Stimulated activated CD4-positive, alpha-beta T cell treated with anti-CD3 and anti-CD28 coated beads, TNF-alpha, amount 100 ng/mL, for 24 hours (primary cell): ENCODE measurements around the gene FAM217B.

Experiments
- DNase-seq, 3 experiments: peaks; one replicate each; pipeline ENCODE4 v3.0.0-alpha.2; 2020; ENCODE audit warnings: low read depth in 3 of 3

FAM217B gene, protein sequence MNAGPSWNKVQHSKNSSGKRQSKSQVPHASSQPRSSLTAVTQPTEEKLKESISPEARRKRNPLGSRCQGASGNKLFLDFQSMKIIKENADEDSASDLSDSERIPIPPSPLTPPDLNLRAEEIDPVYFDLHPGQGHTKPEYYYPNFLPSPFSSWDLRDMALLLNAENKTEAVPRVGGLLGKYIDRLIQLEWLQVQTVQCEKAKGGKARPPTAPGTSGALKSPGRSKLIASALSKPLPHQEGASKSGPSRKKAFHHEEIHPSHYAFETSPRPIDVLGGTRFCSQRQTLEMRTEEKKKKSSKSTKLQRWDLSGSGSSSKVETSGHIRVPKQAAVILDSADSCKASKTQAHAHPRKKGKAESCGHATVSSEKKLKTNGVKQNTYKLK

DNA sequence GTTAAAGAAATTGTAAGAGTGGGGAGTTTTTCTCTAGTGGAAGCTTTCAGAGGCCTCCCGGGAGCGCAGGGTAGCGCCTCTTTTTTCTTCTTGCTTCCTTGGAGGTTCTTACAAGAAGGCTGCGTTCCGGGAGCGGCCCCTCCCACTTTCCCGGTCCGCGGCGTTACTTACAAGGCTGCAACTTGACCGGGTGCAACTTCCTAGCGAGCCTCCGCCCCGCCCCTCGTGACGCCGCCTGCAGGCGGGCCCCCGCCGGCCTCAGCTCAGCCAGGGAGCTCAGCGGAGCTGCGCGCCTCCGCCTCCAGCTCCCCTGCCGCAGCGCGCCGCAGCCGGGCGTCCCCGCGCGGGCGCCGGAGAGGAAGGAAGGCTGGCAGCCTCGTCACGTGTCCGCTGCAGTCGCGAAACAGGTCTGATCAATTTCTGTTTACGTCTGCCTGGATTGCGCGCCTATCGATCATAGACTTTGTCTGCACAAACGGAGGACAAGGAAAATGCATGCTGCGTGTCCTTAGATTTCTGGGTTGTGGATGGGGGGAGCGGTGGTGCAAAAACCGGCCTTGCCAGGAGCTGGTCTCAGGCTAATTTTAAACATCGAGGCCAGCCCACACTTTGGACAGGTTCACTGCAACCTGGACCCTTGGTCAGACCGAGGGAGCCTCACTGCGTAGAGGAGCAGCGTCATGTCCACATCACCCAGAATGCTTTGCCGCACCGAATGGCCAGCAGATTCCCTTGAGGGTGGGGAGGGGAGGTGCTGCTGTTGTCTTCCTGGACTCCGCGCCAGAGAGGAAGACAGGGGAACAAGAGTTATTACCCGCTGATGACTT, at the start of gene FAM217B, which contains the start of gene PPP1R3D:
Gene FAM217B, plus strand, starts transcription at position 261 of the 827 bp plus-strand sequence. CDS start 3,555 bp downstream, outside the sequence.
Gene PPP1R3D, minus strand, starts transcription at position 177 of the 827 bp plus-strand sequence. CDS start 374 bp downstream, outside the sequence.
- DNase-seq = peak; percentile 79 to 92 (median 80)

DNA sequence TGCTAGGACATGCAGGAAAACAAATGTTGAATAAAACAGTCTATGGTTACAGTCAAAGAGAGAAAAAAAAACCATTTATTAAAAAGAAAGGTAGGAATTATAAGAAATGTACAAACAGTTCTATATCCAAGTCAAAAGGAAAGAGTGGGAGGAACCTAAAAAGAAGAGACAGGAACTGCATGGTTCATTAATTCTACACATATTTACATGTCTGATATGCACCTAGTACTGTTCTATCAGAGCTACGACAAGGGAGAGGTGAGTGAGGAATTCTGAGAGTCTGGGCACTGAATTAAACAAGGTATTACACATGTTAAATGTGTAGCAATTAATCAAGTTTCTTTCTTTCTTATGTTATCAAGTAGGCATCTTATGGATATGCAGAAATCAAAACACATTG, 48.6 kb upstream of the FAM217B start:
- DNase-seq = no peak

DNA sequence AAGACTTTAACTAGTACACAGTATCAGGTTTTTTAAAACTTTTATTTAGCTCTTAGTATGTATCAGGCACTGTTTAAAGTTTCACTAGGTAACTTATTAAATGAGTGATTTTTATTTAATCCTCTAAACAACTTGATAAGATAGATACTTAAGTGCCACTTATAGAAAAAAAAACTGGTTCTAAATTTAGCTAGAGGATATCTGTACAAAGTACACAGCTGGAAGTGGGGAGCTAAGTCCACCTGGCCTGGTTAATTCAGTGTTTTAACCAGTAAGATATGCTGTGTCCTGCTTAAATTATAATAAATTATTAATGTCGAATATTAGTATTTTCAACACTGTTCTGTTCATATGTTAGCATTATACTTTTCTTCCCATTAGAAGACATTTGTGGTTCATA, 44.3 kb upstream of the FAM217B start:
- no peak for DNase-seq

DNA sequence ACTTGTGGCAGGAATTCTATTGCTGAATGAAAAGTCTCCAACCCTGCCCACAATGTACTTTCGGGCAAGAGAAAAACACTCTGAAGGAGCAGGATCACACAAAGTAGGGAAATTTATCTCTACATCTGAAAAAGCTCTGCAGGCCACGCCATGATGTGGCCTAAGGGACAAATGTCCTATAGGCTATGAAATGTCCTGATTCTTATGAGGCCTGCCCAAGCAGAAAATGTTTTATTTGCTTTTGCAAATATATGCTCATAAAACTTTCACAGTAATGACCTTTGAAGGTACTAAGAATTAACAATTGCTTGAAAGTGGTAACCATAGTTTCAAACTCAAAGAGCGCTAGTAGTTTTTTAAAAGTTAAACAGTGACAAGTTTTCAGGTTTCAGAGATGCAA, 37.7 kb upstream of the FAM217B start:
- DNase-seq = no peak

DNA sequence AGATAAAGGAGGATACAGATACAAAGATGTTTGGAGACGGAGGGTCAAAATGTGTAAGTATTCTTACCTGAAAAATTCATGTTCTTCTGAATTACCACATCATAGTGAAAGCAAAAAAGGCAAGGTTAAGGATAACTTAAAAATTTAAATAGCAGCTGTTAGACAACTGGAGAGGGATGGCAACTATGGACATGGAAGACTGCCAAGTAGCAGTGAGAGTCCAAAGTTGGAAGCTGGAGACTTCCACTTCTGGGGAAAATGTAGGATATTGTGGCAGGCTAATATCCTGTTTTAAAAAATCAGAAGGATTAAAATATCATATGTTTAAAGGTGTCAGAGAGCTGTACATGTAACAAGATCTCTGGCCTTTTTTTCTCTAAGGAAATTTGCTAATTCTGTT, 36.6 kb upstream of the FAM217B start:
- no peak for DNase-seq

DNA sequence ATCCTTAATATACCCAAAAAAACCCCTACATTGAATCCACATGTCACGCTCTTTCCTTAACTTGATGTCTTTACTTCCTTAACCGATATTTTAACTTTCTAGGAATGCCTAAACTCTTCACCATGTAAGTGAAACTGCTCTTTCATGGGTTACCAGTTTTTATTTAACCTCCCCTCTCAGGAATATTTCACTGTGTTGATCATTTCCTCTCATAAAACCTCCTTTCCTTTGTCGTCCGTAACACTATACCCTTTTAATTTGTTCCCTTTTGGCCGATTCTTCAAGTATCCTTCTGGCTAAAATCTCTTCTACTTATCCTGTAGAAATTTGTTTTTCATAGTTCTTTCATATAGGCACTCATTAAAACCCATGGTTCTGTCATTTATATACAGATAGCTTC, 31.3 kb upstream of the FAM217B start:
- no peak for DNase-seq

DNA sequence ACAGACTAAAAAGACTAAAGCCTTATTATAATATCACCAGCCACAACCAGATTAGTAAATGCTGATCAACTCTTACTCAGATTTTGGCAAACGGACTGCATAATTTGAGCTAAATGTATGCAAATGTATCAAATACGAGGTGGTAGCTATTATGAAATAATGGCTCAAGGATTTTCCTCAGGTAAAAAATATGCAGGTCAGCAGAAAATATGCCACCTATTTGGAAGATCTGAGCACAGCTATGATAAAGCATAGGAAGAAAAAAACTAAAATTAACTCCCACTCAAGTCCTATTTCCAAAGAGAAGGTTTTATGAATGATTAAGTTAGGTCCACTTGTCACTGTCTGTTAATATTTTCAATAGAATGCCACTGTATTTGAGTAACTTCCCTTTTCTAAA, 29.1 kb upstream of the FAM217B start:
- no peak for DNase-seq

DNA sequence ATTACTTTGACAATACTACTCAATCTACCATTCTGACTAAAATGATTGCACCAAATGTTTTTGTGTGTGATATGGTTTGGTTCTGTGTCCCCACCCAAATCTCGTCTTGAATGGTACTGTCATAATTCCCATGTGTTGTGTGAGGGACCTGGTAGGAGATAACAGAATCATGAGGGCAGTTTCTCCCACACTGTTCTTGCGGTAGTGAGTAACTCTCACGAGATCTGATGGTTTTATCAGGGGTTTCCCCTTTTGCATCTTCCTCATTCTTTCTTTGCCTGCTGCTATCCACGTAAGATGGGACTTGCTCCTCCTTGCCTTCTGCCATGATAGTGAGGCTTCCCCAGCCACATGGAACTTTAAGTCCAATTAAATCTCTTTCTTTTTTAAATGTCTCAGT, 27.6 kb upstream of the FAM217B start:
- DNase-seq = no peak

DNA sequence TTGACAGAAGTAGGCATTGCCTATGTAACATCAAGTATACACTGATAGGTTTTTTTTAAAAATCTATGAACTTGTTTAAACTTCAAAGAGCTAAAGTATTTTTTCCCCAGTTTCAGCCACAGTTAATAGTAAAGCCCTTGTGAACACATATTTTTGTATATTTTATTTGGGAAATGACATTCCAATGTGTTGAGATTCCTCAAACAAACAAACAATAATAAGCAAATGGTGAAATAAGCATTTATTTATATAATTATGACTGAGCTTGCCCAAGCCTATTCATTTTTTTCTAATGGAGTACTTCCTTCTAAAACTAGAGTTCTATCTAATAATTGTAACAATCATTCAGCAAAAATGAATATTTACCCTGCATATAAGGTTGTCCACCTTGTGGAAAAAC, 19.2 kb upstream of the FAM217B start:
- DNase-seq = no peak

DNA sequence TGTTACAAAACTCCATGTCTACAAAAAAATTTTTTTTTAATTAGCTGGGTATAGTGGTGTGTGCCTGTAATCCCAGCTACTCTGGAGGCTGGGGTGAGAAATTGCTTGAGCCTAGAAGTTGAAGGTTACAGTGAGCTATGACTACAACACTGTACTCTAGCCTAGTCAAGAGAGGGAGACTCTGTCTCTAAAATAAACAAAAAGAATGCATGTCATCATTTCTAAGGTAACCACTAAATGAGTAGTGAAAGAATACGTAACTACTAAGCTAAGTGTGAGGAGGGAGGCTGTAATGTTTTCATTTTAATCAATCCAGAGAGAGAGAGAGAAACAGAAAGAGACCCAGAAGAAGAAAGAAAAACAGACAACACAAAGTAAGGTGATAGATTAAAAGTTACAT, 16.7 kb upstream of the FAM217B start:
- no peak for DNase-seq

DNA sequence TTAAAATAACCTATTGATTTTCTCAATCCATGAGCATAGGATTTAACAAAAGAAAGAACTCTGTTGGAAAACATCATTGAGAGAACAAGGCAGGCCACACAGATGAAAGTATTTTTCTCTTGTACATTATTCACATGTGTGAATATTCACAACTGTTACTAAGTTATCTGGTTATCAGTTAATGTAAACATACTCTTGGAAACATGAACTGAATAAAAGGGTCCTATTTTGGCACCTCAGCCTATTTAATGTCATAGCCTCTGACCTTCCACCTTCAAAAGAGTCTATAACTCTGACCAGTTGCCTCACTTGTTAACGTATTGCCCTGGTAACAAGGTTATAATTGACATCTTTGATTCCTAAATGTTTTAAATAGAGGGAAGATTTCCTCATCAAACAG, 14.8 kb upstream of the FAM217B start:
- no peak for DNase-seq

DNA sequence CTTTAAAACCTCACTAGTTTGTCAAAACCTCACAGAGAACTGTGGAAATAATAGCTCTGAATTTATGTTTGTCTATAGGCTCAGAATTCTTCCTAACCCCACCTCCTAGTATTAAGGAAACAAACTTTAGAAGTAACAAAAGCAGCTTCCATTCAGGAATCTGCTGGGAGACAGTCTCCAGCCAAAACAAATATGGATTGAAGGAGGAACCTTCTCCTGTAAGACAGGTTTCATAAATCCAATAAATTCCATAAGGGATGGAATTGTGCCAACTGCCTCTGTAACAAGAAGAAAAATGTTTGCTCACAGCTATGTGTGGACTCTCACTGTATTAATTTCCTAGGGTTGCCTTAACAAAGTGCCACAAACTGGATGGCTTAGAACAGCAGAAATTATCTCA, 14.3 kb upstream of the FAM217B start:
- no peak for DNase-seq

DNA sequence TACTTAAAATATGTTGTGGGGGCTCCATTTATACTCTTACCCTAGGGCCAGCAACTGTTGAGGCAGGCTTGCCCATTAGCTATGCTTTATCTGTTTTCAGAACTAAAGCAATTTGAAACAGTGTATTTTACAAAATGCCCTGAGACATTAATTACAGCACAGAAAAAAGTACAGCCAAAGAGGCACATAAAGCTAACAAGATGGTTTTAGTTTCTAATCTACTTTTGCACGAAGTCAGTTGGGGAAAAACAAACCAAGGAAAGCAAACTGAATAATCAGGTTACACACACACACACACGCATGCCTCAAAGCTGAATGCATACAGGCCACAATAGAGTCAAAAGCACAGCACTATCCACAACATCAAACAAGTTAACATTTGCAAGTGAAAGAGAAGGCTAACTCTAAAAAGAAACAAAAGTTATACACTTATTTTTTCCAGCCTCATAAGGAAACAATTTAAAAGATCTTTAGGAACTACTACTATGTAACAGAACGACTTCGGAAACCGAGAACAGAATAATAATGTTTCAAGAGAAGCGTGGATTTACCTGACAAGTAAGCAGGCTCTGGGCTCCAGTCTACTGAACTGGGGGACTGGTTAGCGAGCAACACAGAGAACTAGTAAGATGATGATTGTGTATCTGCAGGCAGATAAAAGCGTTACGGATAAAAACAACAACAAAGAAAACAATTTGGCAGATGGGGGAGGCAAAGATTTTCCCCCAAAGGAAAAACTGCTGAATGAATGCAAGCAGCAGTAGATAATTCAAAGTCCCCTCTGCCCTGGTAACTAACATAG, 8.5 kb upstream of the FAM217B start:
- no peak for DNase-seq

DNA sequence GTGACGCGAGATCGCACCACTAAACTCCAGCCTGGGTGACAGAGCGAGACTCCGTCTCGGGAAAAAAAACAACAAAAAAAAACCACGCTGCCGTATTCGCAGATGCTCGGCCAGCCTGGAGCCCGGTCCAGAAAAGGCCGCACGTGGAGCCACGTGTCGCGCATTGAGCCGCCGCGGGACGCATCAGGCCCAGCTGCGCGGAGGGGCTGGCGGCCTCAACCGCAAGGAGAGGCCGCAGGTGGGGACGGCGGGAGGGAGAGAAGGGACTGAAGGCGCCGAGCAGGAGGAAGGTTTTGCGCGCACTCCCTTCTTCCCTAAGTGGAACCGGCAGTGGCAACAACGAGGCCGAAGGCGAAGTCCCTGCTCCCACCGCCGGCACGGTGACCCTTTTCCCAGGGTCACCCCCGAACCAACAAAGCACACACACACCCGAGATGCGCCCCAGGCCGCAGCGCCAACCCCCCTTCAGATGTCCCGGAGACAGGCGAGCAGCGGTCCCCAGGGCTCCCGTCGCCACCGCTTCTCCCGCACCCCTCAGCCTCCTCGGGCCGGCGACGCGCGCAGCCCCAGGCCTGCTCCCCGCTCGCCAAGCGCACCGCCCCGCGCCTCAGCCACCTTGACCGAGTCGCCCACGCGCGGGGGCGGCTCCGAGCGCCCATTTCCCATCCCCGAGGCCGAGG, 7.4 kb upstream of the FAM217B start:
- DNase-seq = no peak

DNA sequence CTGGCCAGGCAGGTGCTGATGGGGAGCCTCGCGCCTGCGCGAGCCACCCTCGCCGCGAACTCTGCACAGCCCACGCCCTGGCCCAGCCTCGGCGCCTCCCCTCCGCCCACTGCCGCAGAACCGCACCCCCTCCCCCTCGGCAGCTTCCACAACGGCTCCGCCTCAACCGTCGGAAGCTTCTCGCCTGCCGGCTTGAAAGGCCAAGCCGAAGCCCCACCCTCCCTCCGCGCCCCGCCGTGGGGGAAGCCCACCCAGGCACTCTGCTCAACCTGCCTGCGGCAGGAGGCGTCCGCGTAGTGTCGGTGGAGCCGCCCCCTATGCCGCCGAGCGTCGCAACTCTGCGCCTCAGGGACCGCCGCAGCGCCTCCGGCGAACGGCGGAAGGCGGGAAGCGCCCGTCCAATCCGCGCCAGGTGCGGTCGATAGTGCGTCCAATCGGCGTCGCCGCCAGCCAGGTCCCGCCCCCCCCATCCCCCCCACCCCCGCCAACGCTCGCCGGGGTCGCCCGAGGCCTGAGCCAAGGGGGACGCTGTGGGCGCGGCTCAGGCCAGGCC, 6.8 kb upstream of the FAM217B start, which contains the start of gene SYCP2:
Gene SYCP2, minus strand, starts transcription at position 342 of the 553 bp plus-strand sequence. CDS start 11,224 bp downstream, outside the sequence.
- DNase-seq = peak in 2 of 3 experiments; percentile 33 to 53

DNA sequence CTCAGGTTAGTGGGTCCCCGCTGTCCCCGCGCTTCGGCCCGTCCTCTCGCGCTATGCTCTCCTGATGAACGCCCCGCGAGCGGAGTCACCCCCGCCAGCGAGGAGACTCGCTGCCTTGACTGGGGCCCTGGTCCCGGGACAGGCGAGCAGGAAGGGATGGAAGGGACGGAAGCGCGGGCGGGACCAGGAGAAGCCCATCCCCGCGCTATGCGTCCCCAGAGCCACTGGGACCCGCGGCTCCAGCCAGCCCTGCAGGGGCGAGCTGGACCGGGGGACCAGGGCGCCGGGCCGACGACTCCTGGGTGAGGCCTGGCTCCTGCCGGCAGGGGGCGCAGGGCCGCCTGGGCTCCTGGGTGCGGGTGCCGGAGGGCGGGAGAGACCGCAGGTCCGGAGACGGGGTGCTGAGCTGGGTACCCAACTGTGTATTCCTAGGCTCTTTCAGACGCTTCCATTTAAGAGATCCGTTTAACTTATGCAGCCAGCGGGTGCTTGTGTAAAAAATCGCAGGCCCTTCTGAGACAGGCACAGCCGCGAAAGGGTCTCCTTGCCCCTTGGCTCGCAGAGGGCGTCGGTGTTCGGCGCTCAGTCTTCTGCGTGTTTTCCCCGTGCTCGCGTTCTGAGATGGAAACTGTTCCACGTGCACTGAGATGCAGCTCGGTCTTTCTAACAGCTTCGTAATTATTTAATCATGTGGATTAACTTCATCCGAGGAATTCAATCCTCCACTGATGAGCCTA, 6.2 kb upstream of the FAM217B start:
- peak; percentile 61 to 78 (median 64) for DNase-seq

DNA sequence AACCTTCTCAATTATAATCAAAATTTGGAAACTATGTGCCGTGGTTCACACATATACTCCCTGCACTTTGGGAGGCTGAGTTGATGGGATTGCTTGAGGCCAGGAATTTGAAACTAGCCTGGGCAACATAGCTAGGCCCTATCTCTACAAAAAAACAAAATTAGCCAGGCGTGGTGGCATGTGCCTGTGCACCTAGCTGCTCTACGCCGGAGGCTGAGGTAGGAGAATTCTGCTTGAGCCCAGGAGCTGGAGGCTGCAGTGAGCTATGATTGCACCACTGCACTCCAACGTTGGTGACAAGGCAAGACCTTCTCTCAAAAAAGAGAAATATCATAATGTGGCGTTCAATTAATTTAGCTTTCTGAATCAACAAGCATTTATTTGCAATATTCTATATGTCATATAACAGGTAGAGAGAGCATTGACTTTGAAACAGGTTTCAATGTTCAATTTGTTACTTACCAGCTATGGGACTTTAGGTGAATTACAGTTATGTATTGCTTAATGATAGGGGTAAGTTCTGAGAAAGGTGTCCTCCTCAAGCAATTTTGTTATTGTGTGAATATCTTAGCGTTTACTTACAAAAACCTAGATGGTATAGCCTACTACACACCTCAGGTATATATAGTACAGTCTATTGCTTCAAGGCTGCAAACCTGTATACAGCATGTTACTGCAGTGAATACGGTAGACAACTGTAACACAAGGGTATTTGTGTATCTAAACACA, 4.6 kb upstream of the FAM217B start:
- DNase-seq = no peak

DNA sequence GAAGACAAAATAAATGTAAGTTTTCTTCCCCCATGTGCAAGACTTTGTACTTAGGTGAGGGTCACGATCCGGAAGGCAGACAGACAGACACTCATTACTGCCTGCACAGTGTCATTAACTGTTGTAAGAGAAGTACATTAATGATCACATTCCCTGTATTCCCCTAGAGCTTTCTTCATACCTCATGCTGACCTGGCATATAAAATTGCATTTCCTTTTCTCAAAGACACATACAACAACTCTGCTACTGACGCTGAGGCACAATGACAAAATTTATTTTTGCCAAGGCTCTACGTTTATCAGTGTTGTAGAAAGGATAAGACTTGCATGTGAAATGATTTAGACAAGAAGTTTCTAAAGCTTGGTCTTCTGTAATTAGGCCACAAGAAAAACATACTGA, 3.8 kb upstream of the FAM217B start:
- DNase-seq = no peak

DNA sequence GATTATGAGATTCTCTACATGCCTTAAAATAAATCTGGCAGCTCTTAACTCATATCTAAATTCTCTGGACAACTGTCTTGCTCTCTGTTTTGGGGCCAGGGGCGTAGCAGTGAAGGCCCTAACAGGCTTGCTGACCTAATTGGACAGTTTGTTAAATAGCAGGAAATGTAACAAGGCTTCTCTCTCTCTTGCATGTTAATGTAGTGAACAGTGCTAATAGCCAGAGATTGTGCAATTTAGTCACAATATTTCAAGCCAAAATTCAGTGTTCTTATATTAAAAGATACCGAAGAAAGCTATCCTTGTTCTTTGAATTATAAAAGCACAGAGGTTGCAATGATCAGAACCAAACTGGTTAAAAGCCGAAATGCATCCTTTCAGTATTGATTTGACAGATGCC, 3.0 kb upstream of the FAM217B start:
- no peak for DNase-seq

DNA sequence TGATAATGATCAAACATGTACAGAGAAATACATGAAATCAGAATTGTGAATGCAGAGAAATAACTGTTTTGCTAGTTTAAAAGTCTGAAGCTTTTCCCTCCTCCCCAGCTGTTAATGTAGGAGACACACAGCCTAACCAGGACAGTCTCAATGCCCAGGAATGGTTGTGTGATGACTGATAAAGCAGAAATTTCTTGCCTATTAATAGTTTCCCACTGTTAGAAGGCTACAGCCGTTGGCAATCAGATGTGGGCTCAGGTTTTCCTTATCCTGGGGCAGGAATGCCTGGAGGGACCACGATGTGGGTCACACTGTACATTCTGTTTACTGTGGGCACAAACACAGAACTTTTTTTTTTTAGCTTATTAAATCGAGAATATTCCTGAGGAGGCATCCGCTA, 2.0 kb upstream of the FAM217B start:
- no peak for DNase-seq
